Left forelimb (tissue), 1 donor: ENCODE data around the gene HHATL.

ENCODE experiments used
- DNase-seq: peaks from one replicate; pipeline ENCODE4 v3.0.0-alpha.2; 2018; ENCODE audit warnings: low spot score

HHATL gene

DNA sequence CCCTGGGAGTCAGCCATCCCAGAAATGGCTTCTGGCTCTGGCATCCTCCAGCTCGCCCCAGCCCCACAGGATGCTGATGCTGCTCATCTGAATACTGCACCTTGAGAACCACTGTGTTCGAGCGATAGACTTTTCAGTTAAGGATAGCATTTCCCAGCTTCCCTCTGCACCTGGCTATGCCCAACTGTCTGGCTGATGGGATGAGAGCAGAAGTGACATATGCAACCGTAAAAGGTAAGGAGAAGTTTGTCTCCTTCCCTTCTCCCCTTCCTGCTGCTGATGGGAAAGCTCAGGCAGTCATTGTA, 9.7 kb upstream of the HHATL start:
- DNase-seq = no peak

DNA sequence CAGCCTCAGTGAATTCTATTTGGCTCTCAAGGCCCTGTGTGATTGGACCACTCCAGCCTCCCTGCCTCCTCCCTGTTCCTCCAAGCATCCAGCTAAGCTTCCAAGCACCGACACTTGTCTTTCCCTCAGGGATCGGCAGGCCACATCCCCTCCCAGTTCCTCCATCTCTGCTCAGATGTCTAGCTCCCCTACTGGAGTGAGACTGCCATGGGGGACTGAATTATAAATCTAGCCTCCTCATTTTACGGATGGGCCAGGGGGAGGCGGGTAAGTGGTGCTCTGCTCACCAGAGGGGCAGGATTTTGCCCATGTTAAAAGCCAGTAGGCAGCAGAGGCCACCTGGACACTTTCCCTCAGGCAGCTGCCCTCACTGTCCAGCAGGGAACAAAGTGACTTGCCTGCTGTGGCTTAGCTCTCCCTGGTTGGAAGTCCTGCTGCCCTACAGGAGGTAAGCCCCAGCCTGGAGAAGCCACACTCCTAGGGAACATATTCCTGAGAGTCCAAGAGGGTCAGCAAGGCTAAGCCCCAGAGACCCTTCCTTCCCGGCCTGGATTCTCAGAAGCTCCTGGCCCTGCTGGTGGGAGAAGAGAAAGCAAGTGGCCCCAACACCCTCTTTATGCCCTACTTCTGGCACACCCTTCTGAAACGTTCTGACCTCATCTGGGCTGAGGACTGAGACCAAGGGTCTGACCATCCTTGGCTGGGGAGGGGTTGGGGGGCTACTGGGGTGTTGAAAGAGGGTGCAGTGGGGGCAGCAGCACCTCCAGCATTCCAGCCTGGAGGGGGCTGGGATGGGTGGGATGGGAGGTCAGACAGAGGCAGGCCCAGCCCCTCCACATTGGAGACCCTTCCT, 9.1 kb upstream of the HHATL start:
- peak; percentile 52 for DNase-seq

DNA sequence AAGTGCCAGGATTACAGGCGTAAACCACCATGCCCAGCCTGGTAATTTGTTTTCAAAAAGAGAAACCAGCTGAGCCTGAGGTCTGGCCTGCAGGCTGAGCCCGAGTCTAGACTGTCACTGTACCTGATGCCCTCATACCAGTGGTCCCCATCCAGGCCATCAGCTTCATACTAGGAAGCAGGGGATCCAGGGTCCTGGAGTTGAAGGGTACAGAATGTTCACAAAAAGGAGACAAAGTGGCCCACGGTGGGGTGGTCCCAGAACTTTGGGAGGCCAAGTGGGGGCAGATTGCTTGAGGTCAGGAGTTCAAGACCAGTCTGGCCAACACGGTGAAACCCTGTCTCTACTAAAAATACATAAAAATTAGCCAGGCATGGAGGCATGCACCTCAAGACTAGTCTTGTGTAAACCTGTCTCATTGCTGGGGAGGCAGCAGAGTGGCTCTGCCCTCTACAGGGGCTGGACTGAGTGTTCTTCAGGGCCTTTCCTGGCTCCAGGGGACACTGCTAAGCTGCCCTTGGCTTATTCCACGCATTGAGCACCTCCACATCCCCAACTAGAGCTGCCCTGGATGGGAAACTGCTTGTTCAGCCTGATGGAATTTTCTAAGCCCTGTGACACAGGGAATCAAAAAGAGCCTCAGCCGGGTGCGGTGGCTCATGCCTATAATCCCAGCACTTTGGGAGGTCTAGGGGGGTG, 7.9 kb upstream of the HHATL start:
- no peak for DNase-seq

DNA sequence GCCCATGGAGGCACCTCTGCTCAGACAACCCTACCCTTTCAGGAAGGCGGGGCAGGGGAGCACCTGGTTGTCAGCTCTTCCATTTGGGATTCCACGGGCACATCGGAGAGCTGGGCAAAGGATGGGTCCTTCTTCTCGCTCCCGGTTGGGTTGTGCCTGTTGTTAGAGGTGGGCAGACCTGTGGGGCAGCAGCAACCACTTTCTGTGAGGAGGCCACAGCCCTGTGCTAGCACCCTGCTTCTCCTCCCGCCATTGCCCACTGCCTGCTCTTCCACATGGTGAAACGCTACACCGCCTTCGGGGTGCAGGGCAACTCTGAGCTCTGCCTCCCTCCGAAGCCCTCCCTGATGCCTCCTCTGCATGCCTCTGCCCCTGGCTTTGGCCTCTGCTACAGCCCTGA, 7.0 kb upstream of the HHATL start:
- DNase-seq = no peak

DNA sequence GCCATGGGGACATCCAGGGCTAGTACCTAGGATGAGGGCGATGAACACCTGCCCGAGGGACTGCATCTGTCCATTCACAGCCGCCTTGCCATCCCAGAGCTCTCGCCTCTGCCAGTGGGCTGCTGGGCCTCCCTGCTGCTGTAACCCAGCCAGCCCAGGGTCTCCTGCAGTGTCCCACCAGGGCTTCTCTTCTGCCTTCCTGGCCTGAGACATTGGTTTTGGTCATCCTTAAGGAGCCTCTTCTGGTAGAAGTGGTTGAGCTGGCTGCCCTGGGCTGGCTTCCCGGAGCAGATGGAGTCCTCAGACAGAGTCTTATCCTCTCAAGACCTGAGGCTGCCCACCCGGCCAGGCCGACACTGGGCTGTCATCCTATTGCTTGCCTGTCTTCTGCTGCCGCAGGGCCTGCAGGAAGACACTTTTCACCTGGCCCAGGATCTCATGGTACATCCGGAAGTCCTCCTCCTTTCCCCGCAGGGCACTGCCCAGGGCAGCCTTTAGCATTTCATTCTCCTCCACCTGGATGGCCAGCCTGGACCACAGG, 6.1 kb upstream of the HHATL start:
- peak; percentile 57 for DNase-seq

DNA sequence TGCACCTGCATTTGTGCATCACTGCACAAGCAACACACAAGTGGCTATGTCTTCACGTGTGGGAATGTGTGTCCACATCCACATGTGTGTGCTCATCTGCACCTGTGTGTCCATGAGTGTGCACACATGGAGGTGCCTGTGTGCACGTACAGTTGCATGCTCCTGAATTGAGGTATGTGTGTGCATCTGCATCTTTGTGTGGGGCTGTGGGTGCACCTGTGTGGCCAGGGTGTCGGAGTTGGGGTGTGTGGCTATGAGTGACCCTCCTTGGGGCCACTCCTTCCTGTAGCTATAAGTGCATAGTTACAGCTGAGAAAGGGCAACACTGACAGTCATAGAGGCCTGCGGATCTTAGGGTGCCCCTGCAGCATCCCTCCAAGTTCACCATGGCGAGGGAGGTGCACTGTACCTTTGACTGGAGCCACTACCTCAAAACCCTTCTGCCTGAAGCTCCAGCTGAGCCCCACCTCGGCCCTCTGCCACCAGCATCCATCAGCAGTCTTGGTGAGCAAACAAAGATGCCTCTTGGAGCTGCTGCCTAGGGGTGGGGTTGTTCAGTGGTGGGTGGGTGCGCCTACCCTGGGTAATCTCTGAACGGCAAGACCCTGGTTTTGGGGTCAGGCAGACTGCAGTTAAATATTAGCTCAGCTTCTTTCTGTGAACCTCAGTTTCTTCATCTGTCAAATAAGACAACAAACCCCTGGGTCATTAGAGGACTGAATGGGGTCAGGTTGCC, 5.2 kb upstream of the HHATL start:
- DNase-seq = peak; percentile 33

DNA sequence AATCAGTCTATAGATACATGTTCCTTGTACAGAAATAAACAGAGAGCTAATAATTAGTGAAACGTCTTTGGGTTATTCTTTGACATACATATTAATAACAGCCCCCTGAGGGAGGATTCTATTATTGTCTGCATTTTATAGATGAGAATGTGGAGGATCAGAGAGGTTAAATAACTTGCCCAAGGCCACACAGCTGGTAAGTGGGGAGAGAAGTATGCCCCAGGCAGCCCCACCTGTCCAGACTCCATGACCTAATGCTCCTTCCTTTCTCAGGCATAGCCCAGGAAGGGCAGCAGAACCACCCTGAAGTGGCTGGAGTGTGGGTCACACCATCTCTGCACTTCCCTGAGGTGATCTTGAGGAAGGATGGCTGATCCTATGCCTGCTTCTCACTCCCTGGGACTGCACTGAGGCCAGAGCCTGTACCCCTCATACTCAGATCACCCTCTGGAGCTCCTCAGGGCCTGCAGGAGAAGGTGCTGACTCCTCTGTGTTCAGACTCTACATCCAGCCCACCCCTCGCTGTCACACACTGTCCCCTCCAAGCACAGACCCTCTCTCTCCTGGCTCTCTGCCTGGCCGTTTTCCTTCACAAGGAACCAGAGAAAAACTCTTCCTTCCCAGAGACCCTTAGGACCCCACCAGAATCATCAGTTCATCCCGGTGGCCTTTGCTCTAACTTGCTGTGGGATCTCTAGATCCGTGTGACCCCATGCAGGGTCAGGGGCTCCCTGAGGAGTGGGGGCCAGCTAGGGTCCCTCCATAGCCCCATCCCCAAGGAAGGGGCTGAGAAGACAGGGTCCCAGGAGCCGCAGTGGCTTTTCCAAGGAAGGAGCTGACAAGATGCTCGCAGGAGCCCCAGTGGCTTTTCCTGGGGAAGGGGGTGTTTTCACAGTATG, 4.4 kb upstream of the HHATL start:
- no peak for DNase-seq

DNA sequence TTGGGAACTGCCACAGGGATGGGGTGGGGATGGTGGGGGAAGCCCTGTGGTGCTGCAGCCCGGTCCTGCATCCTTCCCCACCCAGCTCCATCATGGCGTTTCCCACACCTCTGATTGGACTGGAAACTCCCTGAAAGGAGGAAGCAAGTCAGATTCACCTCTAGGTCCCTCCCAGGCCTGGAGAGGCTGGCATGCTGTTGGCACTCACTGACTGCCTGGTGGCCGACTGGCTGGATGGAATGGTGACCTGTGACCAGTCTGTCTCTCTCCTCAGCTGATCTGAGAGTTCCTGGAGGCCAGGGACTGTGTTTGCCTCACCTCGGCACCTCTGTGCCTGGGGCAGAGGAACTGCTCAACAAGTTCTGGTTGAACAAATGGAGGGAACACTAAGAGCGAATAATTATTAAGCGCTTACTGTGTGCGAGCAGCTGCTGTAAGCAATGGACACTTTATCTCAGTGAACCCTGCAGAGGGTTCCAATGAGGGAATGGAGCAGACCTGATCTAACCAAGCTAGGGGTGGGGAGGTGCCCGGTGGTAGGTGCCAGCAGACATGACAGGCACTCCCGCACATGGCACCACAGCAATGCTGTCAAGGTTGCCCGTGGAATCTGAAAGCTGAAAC, 3.5 kb upstream of the HHATL start:
- no peak for DNase-seq

DNA sequence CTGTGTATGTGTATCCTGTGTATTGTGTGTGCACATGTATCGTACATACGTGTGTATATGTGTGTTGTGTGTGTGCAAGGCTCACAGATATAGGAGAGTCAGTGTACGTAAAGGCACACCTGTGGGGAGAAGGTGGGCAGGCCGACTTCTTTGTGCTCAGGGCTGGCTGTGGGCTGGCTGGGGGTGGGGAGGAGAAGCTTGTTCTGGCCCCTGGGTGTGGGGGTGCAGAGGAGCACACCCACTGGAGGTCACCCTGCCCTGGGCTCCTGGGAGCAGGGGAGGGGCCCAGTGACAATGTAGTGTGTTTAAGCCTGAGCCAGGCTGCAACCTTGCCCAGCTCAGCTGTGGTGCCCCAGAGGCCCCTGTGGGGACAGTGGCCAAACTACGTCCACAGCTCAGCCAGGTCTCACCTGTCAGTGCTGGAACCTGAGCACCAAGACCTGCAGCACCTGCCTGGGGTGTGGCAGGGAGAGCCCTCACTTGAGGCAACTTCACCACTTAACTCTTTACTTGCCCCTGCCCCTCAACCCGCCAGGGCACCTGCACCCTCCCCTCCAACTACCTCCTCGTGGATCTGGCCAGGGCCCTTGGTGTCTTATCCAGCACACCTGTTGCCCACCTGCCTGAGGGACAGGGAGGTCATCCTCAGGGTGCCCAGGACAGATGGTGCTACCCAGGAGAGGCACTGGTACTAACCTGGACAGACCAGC, 2.6 kb upstream of the HHATL start:
- peak; percentile 54 for DNase-seq

DNA sequence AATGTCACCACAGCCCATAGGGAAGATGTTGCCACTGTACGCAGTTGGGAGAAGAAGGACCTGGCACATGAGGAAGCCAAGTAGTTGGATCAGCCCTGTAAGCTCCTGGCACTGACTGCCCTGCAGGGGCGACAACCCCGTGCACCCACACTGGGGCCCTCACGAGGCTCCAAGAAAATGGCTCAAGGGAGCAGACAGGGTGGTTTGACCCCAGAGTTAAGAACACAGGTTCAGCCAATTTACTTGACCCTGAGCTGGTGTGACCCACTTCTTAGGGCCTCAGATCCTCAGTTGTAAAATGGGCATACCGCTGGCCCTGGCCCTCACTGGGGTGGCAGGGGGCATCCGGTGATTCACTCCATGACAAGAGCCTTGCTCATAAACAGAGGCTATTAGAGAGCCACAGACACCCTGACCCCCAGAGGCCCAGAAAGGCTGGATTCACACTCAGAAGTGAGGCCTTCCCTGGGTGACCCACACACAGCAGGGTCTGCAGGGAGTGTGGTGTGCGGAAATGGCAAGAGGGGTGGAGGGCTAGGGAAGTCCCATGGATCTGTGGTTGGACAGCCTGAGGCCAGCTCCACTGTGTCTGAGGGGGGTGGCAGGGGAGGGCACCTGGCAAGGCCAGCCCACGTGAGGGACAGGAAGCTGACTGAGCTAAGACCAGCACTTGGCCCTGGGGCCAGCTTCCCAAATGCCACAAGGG, 1.7 kb upstream of the HHATL start:
- peak; percentile 51 for DNase-seq

DNA sequence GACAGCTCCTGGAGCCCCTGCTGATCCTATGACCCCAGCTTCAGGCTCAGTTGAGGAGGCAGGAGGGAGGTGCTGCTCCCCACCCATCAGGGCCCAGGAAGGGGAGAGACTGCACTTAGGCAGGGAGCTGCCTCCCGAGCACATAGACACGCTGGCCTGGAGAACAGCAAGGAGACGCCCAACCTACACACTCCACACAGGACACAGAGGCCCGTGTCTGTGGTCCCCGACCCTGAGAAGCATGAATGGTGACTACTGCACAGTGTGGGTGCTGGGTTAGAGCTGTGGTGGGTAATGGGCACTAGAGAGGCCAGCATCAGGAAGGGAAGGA, 1.1 kb upstream of the HHATL start:
- DNase-seq = peak; percentile 51

DNA sequence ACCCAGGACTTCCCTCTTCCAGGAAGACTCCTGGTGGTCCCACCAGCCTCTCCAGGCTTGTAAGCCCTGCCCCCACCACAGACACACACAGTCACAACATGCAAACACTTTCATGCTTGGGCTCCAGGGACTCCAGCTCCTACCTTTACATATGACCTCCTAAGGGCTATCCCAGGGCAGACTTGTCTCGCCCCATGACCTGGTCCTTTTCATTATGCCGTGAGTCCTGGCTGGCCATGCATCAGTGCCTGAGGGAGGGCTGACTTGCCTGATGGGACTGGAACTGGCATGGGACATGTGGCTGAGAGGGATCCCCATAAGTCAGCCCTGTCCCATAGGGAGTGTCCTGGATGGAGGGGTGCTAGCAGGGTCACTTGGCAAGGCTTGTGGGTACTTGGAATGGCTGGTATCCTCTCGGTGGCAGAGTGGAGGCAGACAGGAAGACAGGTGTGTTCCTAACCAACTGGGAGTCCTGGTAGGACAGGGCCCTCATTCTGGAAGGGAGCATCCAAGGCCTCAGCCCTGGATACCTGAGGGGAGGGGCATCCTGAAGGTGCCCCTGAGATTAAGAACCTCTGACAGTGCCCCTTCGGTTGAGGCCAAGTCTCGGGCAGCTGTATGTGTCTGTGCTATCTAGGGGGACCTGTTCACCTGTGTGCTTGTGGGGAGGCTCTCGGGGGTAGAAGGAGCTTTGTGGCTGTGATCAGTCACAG, 540 bp upstream of the HHATL start:
- no peak for DNase-seq

DNA sequence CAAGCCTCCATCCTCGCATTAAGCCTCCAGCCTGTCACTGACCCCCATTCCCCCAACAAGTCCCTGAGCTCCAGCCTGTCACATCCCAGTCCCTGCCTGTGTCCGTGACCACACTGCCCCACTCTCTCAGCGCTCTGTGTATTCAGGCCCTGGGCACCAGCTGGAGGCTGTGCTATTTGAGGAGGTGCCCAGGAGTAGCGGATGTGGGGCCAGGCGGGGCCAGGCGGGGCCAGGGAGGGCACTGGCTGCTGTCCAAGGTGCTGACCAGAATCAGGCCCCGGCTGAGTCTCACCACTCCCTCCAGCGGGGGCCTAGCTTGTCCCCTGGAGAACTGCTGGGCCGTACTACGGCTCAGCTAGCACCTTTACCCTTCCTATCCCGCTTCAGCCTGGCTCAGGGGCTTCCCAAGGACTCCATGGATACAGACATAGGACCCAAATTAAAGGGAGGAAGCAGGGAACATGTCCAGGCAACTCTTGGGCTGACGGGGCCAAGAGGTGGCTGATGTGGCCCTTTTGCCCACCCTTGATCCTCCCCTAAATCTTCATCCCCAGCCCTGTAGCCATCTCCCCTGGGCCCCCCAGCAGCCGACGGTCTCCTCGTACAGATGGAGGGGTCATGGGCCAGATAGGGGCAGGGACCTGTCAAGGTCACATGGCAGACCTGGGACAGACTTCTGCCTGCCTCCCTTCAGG, 1.1 kb downstream of the HHATL start:
- DNase-seq = peak; percentile 75

DNA sequence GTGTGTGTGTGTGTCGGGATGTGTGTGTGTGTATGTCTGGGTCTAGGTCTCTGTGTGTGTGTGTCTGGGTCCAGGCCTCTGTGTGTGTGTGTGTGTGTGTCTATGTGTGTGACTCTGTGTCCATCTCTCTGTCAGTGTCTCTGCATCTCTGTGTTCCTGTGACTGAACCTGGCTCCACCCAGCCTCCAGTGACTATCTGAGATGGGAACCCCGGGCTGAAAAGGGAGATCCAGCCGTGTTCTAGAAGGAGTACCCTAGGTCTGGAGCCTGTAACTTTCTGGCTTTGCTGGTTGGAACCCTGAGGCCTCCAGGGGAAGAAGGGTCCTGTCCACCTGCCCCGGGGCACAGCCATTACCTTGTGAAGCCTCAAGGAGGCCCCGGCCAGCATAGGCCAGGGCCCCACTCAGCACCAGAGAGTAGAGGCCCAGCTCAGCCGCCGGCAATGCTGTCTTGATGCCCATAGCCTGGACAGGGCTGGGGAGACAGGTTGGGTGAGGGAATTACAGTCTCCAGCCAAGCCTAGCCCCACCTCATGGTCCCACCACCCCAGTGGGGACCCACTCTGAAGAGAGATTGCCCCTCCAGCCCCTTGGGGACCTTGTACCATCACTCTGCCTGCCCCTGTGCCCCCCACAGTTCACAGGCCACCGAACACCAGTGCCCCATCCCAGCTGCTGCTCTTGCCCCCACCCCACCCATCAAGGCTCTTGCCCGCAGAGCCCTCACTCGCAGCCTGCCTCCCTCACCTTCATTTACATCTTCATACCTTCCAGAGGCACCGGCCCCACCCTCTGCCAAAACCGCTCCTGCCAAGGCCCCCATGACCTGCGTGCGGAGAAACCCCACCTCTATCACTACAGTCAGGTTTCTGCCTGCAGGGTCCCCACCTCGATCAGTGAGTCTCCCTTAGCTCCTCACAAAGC, 2.0 kb downstream of the HHATL start:
- peak; percentile 30 for DNase-seq

DNA sequence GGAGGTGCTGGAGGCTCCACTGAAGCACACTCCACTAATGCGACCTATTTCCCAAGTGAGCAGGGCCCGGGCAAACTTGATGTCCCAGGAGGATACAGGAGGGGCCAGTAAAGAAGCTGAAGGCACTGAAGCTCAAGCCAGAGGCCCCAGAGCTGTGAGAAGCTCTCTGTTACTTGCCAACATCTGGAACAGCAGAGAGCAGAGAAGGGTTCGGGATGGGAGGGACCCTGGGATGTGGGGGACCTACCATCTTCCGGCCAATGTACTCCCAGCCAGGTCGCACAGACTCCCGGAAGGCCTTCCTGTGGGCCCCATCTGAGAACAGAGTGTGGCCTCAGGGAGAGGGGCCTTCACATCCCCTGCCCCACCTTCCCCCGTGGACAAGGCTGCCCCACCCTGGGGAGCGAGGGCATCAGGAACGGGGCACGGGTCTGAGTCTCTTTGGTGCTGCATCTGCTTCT, 3.1 kb downstream of the HHATL start:
- DNase-seq = peak; percentile 33

DNA sequence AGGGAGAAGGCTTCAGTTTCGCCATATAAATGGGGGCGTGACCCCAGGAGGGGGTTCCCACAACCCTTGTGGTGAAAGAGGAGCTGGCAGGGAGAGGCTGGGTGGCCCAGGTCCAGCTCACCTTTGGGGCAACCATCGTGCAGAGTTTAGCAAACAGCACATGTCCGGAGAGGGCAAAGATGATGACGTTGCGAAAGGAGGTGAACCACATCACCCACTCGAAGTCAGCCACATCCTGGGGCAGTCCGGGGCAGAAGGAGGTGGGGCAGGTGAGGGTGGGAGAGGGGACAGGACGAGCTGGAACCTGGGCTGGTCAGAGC, 3.7 kb downstream of the HHATL start:
- DNase-seq = no peak

DNA sequence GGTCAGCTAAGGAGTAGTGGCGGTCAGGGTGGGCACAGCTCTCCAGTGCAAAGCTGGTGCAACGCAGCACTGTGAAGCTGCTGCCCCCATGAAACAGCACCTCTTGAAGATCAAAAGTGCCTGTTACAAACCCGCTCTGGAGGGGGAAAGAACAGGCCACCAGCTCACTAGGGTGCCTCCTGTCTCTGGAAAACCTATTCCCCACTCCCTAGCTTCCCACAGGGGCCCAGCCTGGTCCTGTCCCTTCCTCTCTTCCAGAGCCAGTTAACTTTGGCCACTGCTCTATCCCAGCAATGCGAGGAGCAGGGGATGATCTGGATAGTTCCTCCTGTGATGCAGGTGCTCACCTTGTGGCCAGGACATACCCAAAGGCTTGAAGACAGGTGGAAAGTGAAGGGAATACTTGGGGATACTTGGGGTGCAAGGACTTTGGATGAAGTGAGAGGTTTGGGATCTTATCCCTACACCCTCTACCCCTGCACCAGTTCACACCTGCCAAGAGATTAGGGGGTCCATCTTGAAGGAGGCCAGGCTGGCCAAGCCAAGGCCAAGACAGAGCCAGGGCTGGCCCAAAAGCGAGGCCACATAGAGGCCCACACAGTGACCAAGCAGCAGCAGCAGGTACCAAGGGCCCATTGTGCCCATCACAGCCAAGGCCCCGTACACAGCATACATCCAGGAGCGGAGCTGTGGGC, 4.2 kb downstream of the HHATL start:
- DNase-seq = peak; percentile 47
